Stimulated activated CD4-positive, alpha-beta T cell treated with anti-CD3 and anti-CD28 coated beads, Interleukin-15, amount 100 ng/mL, for 24 hours (primary cell): ENCODE results near the gene RAB26.
"Not testable (repeated sequence)": the region's sequence is repeated elsewhere in the genome, so short reads cannot be mapped to it uniquely, and the experiment has no call there.

Source experiments
- DNase-seq: peaks from one replicate; pipeline ENCODE4 v3.0.0-alpha.2; 2020

The RAB26 gene

DNA sequence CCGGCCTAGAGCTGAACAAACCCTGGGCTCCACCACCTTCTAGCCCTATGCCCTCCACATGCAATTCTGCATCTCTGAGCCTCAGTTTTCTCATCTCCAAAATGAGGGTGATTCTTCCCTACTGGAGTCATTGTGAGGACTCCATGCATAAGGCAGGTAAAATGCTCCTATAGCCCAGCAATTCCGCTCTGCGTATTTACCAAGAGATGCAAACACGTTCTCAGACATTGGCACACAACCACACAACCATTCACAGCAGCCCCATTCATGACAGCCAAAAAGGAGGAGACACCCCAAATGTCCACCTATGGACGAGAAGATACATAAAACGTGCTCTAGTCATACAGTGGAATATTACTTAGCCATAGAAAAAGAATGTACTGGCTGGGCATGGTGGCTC is 51.9 kb downstream of the RAB26 start:
- DNase-seq = no peak

DNA sequence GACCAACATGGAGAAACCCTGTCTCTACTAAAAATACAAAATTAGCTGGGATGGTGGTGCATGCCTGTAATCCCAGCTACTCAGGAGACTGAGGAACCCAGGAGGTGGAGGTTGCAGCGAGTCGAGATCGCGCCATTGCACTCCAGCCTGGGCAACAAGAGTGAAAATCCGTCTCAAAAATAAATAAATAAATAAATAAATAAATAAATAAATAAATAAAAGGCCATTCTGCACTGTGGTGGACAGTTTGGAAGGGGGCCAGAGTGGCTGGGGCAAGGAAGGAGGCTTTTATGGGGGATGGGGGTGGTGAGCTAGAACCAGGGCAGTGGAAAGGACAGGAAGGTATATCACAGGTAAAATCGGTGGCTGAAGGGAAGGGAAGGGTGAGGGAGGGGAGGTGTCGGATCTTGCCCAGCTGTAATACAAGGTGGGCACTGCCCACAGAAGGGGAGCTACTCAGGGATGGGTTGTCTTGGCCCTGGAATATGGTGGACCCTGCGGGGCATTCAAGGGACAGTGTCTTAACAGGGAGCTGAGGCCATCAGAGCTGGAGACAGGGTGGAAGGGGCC is 54.8 kb downstream of the RAB26 start:
- not testable (repeated sequence) for DNase-seq
